Calu3 (cell line): ENCODE measurements around the gene ZDHHC18. TPM values are rescaled to one million over a fixed set of nuclear protein-coding genes. Genes with fewer than 3 reads are reported as not detected.

Experiments used
- BruUV-seq: library from RNA; stranded (reverse); fragments of 400-500 nt; replicated peaks from 2 replicates; lab custom pipeline; 2021; lab: Mats Ljungman, UMichigan
- CTCF ChIA-PET: fragments of 300-600 bp; sonication (Branson Sonifier 250); formaldehyde crosslinking; loops from one replicate; lab custom pipeline; 2022; ENCODE audit warnings: antibody characterized with exemption; lab: Charles Lee
- DNase-seq: peaks from one replicate; pipeline ENCODE4 v3.0.0; 2022
- H3K27ac Mint-ChIP-seq: one replicate; pipeline ENCODE4 v1.8.0; 2022; ENCODE audit warnings: mixed read lengths; ENCODE audit not compliant: unreplicated experiment
- H3K27me3 Mint-ChIP-seq: one replicate; pipeline ENCODE4 v1.8.0; 2022; ENCODE audit warnings: mixed read lengths; ENCODE audit not compliant: unreplicated experiment
- H3K36me3 Mint-ChIP-seq: one replicate; pipeline ENCODE4 v1.8.0; 2022; ENCODE audit warnings: mild to moderate bottlenecking, moderate library complexity, mixed read lengths; ENCODE audit not compliant: insufficient read depth, unreplicated experiment
- H3K4me1 Mint-ChIP-seq: one replicate; pipeline ENCODE4 v1.8.0; 2022; ENCODE audit warnings: mild to moderate bottlenecking, low read depth, mixed read lengths; ENCODE audit not compliant: unreplicated experiment
- H3K4me3 Mint-ChIP-seq: one replicate; pipeline ENCODE4 v1.8.0; 2022; ENCODE audit warnings: mild to moderate bottlenecking, low read depth, moderate library complexity, mixed read lengths; ENCODE audit not compliant: unreplicated experiment
- H3K9me3 Mint-ChIP-seq: one replicate; pipeline ENCODE4 v1.8.0; 2022; ENCODE audit warnings: low read depth, mixed read lengths; ENCODE audit not compliant: unreplicated experiment
- CTCF ChIP-seq: fragments of 200-600 bp; IDR thresholded peaks from one replicate; pipeline ENCODE4 v1.8.0; 2022; ENCODE audit warnings: antibody characterized with exemption; ENCODE audit not compliant: unreplicated experiment
- intact Hi-C: fragments of 100-400 bp; cut with micrococcal nuclease; formaldehyde crosslinking; loops from one replicate; pipeline ENCODE4 v1.10.0; 2022; ENCODE audit not compliant: unreplicated experiment
- total RNA-seq: library from RNA; stranded (reverse); gene quantifications from 2 replicates; pipeline ENCODE4 v1.2.3, GENCODE V29; 2022

ZDHHC18 gene
- total RNA-seq, 1 experiment from 2014 or later = 21.8 TPM

GRCh38 chr1:26814893-26815292 lies 11.6 kb upstream of the ZDHHC18 start:
- CTCF ChIA-PET = interaction anchor here (0.6 kb wide), 1 partner anchor 15 kb away, joined by 3 read pairs; no protein-coding TSS in a partner anchor
- no peak for DNase-seq
- Mint-ChIP-seq H3K4me1 (no peaks in the 10 kb centered on the region), H3K27me3 (no peaks in the 10 kb centered on the region), H3K4me3 (no peak overlapping the region), H3K36me3 (no peaks in the 10 kb centered on the region), H3K27ac (no peak overlapping the region), H3K9me3 (no peaks in the 10 kb centered on the region)
- TF ChIP-seq CTCF = no peak
- BruUV-seq = no TSS peak
- intact Hi-C loops = no loop called here

- Mint-ChIP-seq H3K36me3 (peaks cover 8% of the 10 kb centered on the region), H3K9me3 (no peaks in the 10 kb centered on the region), H3K4me1 (peaks cover 21% of the 10 kb centered on the region), H3K27ac (no peak overlapping the region), H3K27me3 (no peaks in the 10 kb centered on the region), H3K4me3 (no peak overlapping the region)
- no peak for TF ChIP-seq CTCF
- no TSS peak for BruUV-seq
- DNase-seq = no peak
- intact Hi-C loops = no loop called here
- CTCF ChIA-PET = interaction anchor here (1.0 to 1.4 kb wide), 2 partner anchors 28 to 41 kb away, joined by 3 to 7 read pairs; no protein-coding TSS in a partner anchor
These were observed 5.7 kb upstream of the ZDHHC18 start for GRCh38 chr1:26820784-26821269.

GRCh38 chr1:26822737-26823395 lies 3.6 kb upstream of the ZDHHC18 start:
- no peaks in the 10 kb centered on the region for H3K9me3 Mint-ChIP-seq
- no peak for TF ChIP-seq CTCF
- no peak for DNase-seq
- H3K27me3 Mint-ChIP-seq = no peaks in the 10 kb centered on the region
- H3K4me1 Mint-ChIP-seq = peaks cover 29% of the 10 kb centered on the region
- intact Hi-C loops = no loop called here
- H3K4me3 Mint-ChIP-seq = no peak overlapping the region
- CTCF ChIA-PET = no interaction called here
- BruUV-seq = no TSS peak
- H3K27ac Mint-ChIP-seq = no peak overlapping the region
- peaks cover 23% of the 10 kb centered on the region for H3K36me3 Mint-ChIP-seq

GRCh38 chr1:26824731-26825130 lies 1.8 kb upstream of the ZDHHC18 start:
- H3K27ac Mint-ChIP-seq = peak overlapping the region; percentile 46
- CTCF ChIA-PET = interaction anchor here (0.6 to 1.0 kb wide), 3 partner anchors 14 to 215 kb away, joined by 3 read pairs; no protein-coding TSS in a partner anchor
- peaks cover 43% of the 10 kb centered on the region for H3K4me1 Mint-ChIP-seq
- H3K36me3 Mint-ChIP-seq = peaks cover 28% of the 10 kb centered on the region
- H3K27me3 Mint-ChIP-seq = no peaks in the 10 kb centered on the region
- no peak for TF ChIP-seq CTCF
- DNase-seq = peak; percentile 31
- no peak overlapping the region for H3K4me3 Mint-ChIP-seq
- H3K9me3 Mint-ChIP-seq = no peaks in the 10 kb centered on the region
- intact Hi-C loops = no loop called here
- BruUV-seq = no TSS peak
